GM15510 (cell line): ENCODE data around the gene STRBP.

Experiments
- POLR2A ChIP-seq: IDR thresholded peaks from 3 replicates; pipeline ENCODE4 v1.6.1; 2011; ENCODE audit warnings: borderline replicate concordance; ENCODE audit not compliant: insufficient read length; ENCODE audit errors: extremely low read depth

Gene STRBP

DNA sequence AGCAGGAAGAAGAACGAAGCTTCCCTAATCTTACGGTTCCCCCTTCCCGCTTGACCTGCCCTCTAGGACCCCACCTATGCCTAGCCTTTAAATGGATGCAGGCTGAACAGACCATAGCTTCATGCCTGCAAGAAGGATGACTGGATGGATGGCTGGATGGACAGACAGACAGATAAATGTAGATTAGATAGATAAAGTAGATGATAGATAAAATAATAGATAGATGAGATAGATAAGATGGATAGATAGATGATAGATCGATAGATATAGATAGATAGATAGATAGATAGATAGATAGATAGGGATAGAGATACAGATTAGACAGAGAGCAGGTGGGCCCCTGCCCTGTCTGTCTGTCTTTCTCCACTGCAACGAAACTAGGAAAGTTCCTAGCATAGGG is 162.9 kb downstream of the STRBP start:
- TF ChIP-seq POLR2A, result no peak

DNA sequence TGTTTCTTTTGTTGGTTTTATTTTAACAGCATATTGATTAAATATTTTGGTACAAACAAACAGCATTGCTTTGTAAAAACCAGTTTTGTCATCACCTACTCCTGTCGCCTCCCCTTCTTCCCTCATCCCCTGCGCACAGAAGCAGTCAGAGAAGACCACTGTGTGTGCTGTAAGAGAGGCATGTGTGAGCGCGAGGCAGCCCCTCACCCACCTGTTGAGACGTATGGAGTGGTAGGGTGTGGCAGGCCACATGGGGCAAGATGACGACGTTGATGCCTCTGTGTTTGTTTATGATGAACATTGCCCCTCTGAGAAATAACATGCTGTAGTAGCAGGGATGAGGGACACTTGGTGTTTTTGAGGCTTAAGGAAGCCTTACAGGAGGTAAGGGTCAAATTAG is 163.6 kb downstream of the STRBP start:
- TF ChIP-seq POLR2A, result no peak

GRCh38 chr9:123102375-123103113 is 165.8 kb downstream of the STRBP start:
- TF ChIP-seq POLR2A, result no peak

GRCh38 chr9:123099548-123099947 is 168.8 kb downstream of the STRBP start:
- TF ChIP-seq POLR2A, result no peak

GRCh38 chr9:123099042-123099441 is 169.3 kb downstream of the STRBP start:
- TF ChIP-seq POLR2A, result no peak

GRCh38 chr9:123098096-123098459 is 170.3 kb downstream of the STRBP start:
- no peak for TF ChIP-seq POLR2A

DNA sequence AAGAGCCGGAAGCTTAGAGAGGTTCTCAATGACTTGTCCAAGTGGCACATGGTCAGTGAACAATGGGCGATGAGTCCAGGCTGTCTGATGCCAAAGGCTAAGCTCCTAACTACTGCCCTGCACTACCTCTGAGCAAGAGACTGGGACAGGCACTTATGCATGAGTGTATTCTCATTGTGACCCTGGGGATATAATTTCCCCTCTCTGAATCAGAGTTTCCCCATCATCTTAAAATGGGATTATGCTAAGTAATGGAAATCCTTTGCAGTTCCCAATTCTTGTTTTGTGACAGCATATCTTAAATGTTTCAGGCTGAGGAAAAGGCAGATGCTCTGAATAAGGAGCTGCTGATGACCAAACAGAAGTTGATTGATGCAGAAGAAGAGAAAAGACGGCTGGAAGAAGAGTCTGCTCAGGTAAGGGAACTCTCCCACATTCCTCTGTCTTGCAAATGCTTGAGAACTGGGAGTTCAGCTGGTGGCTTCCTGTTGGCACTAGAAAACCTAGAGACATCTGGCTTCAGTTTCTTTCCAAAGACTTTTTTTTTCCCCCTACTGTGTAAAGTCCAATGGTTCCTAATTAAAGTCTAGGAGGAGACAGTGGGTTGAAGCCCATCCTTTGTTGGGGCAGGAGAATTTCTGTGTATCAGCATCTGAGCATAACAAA is 170.8 kb downstream of the STRBP start:
- TF ChIP-seq POLR2A, result no peak

- no peak for TF ChIP-seq POLR2A
Measured at GRCh38 chr9:123096987-123097386, 171.4 kb downstream of the STRBP start.

- no peak for TF ChIP-seq POLR2A
Measured at GRCh38 chr9:123093141-123093540, 175.2 kb downstream of the STRBP start.

- no peak for TF ChIP-seq POLR2A
Measured at GRCh38 chr9:123091459-123091858, 176.9 kb downstream of the STRBP start.

DNA sequence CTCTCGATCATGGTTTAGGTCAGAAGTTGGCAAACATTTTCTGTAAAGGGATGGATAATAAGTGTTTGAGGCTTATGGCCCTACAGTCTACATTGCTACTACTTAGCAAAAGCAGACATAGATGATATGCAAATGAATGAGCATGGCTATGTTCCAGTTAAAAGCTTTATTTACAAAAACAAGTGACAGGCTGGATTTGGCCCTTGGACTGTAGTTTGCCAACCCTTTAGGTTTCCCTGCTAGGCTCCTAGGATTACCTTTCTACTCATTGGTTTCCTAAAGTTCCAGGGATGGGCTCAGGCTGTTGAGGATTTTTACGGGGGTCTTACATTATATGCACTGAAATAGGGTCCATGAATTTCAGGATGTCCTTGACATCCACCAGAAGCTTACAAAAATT is 177.4 kb downstream of the STRBP start:
- no peak for TF ChIP-seq POLR2A

- no peak for TF ChIP-seq POLR2A
Measured at GRCh38 chr9:123090198-123090896, 178.0 kb downstream of the STRBP start.

DNA sequence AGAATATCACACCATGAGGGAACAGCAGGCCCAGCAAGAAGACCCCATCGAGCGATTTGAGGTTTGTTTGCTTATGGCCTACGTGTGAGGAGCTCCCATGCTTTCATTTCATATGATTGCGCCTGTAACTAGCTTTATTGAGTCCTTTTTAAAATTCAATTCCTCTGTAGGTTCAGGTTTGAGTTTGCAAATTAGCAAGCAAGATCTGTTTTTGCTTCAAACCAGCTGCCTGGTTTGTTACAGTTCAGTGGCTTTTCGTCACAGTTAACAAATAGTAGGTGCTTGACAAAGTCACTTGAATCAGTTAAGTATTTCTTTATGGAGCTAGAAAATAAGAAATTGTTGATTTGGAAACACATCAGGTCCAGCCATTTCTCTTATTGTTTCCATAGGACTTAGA is 178.6 kb downstream of the STRBP start:
- TF ChIP-seq POLR2A, result no peak

DNA sequence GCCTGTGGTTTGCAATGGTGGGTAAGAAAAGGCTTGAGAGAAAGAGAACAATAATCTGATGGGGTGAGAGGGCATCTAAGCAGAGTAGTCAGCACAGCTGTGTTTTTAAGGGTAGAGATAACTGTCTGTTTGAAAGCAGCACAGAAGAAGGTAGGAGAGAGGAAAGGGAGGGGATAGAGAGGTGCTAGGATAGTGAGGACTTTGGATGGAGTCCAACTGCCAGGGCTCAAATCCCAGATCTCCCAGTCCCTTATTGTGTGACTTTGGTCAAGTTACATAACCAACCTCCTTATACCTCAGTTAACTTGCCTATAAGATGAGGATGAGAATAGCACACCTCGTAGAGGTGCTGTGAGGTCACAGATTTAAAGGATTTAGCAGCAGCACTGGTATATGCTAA is 179.3 kb downstream of the STRBP start:
- TF ChIP-seq POLR2A, result no peak

DNA sequence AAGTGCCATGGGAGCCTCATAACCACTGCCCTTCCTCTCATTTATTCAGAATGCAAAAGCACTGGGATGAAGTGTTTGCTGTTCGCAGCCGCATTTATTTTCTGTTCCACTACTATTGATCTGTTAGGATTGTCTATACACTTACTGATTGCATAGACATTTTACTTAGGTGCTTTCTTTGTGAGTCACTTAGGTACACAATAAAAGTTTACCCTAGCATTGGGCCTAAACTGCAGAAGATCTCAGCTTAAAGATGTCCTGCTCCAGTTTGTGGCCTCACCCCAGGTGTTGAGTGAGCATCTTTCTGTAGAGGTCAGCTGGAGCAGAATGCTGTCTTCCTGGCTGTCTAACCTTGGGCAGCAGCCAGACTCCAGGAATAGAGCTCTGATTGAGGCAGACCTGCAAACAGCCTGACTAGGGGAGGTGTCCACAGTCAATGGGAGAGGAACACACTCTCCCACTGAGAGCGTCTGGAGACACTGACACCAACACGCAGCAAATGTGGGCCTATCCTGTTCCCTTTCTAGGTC is 181.0 kb downstream of the STRBP start:
- no peak for TF ChIP-seq POLR2A
